ENCODE measurements around the gene KRT80. TPM values are rescaled to one million over a fixed set of nuclear protein-coding genes. Genes with fewer than 3 reads are reported as not detected.

The KRT80 gene
- total and polyA plus RNA-seq, 2 donors (not counting 3 experiments of a cell fraction or from before 2014, with no cell fraction given) = 13.6 to 23.7 TPM

DNA sequence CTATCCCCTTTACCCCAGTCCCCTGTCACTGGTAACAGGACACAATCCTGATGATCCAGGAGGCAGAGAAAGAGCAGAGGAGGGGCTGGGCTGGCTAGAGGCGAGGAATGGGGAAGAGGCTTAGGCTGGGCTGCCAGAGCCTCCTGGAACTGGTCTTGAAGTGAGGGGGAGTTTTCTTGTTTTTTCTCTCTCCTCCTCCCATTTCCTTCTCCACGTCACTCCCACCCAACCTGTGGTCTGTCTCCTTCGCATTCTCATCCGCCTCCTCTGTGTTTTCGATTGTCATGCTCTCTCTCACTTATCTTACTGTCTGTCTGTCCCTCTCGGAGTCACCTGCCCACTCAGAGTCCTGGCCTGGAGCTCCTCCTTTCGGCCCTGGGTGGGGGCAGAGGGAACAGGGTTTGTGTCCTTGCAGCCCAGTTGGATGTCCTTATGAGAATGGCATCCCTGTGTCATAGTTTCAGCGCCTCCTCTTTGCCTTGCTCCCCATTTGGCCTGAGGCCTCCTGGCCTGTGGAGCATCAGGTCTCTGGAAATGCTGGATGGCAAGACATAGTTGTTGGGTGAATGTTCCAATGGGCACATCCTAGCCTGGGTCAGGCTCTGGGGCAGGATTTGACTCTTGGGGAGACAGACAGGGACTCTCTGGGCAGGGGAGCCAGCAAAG, 3.4 kb upstream of the KRT80 start:
- BruUV-seq (replicated peaks) = no TSS peak
- no peaks in the 10 kb centered on the region for H3K36me3 ChIP-seq (ENCODE audit: control insufficient read depth in 2 of 2, extremely low read depth in 1 of 2, insufficient read depth in 2 of 2, low read length in 2 of 2)
- H3K9ac ChIP-seq (replicated peaks; ENCODE audit: extremely low read depth, insufficient read depth, low read length) = no peak overlapping the region
- no peaks in the 10 kb centered on the region for H3K9me1 ChIP-seq (replicated peaks; ENCODE audit: control insufficient read depth, extremely low read depth, insufficient read depth, low read length)
- no peaks in the 10 kb centered on the region for H3K79me2 ChIP-seq (ENCODE audit: control insufficient read depth, insufficient read depth, low read length)
- H4K20me1 ChIP-seq (replicated peaks; ENCODE audit: control insufficient read depth, extremely low read depth, insufficient read depth, low read length) = no peaks in the 10 kb centered on the region
- intact Hi-C loops (cut with micrococcal nuclease) = no loop called here
- H3K27ac ChIP-seq (ENCODE audit: insufficient read depth, low read depth, low read length) = no peak overlapping the region
- DNase-seq (ENCODE audit: low read depth, low spot score) (no peak), FAIRE-seq (no peak)
- dilution Hi-C loops (cut with MboI; ENCODE audit: extremely low pct_ligation_motif_present, low sequenced_read_pairs) = no loop called here
- H2AFZ ChIP-seq (ENCODE audit: low read depth, low read length) = no peak overlapping the region
- TF ChIP-seq POLR2AphosphoS5 (IDR thresholded peaks at IDR 0.05; ENCODE audit: insufficient read depth, low read depth, low read length) (no peak), JUN (IDR thresholded peaks at IDR 0.05; ENCODE audit: borderline replicate concordance, insufficient read depth, insufficient read length, low read depth) (no peak), FOS (IDR thresholded peaks at IDR 0.05; ENCODE audit: borderline replicate concordance, insufficient read depth, low read length) (no peak), POLR2A (IDR thresholded peaks at IDR 0.05; ENCODE audit: low read depth, low read length) (no peak), GATA2 (IDR thresholded peaks at IDR 0.05; ENCODE audit: insufficient read depth, insufficient read length, low read depth, low read length) (no peak), MYC (IDR thresholded peaks at IDR 0.05; ENCODE audit: low read depth, low read length) (no peak), CTCF (IDR thresholded peaks at IDR 0.05; ENCODE audit: extremely low read depth in 1 of 2, insufficient read depth in 1 of 2, low read depth in 1 of 2, low read length in 2 of 2) (no peak), EZH2 (IDR thresholded peaks at IDR 0.05; ENCODE audit: borderline replicate concordance, low read depth, low read length, severe bottlenecking) (no peak)
- TF ChIP-seq, protein P1, sequence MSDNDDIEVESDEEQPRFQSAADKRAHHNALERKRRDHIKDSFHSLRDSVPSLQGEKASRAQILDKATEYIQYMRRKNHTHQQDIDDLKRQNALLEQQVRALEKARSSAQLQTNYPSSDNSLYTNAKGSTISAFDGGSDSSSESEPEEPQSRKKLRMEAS (IDR thresholded peaks at IDR 0.05; ENCODE audit: insufficient read depth, insufficient read length) = no peak
- no peaks in the 10 kb centered on the region for H3K27me3 ChIP-seq (ENCODE audit: control insufficient read depth in 2 of 2, insufficient read depth in 2 of 2, low read length in 2 of 2)
- H3K4me1 ChIP-seq (ENCODE audit: control insufficient read depth, extremely low read depth, insufficient read depth, low read length) = peaks cover 48% of the 10 kb centered on the region
- H3K4me2 ChIP-seq (ENCODE audit: insufficient read depth, low read length) = no peak overlapping the region
- CTCF ChIA-PET = interaction anchor here (1.9 to 12.0 kb wide), 2 partner anchors 13 to 19 kb away, joined by 5 to 138 read pairs; no protein-coding TSS in a partner anchor
- POLR2A ChIA-PET = no interaction called here
- no peak overlapping the region for H3K4me3 ChIP-seq (replicated peaks in 1 of 3; ENCODE audit: insufficient read depth in 1 of 3, low read depth in 1 of 3, low read length in 3 of 3)
- H3K9me3 ChIP-seq (replicated peaks; ENCODE audit: control insufficient read depth, insufficient read depth, low read length) = no peaks in the 10 kb centered on the region

All from endothelial cell of umbilical vein (primary cell).